A172 (cell line): ENCODE data around the gene SF3A2. TPM values are rescaled to one million over a fixed set of nuclear protein-coding genes. Genes with fewer than 3 reads are reported as not detected.

Source experiments
- DNase-seq: peaks from one replicate; pipeline ENCODE4 v3.0.0-alpha.2; 2015; ENCODE audit warnings: low spot score
- total RNA-seq: library from RNA; depleted of rRNA; stranded (reverse); fragments of >200 nt; shearing (Covaris generic); gene quantifications from 2 replicates; pipeline ENCODE4 v1.2.3, GENCODE V29; 2014

SF3A2 gene
- total RNA-seq, 1 experiment from 2014 or later, result 42.9 TPM

DNA sequence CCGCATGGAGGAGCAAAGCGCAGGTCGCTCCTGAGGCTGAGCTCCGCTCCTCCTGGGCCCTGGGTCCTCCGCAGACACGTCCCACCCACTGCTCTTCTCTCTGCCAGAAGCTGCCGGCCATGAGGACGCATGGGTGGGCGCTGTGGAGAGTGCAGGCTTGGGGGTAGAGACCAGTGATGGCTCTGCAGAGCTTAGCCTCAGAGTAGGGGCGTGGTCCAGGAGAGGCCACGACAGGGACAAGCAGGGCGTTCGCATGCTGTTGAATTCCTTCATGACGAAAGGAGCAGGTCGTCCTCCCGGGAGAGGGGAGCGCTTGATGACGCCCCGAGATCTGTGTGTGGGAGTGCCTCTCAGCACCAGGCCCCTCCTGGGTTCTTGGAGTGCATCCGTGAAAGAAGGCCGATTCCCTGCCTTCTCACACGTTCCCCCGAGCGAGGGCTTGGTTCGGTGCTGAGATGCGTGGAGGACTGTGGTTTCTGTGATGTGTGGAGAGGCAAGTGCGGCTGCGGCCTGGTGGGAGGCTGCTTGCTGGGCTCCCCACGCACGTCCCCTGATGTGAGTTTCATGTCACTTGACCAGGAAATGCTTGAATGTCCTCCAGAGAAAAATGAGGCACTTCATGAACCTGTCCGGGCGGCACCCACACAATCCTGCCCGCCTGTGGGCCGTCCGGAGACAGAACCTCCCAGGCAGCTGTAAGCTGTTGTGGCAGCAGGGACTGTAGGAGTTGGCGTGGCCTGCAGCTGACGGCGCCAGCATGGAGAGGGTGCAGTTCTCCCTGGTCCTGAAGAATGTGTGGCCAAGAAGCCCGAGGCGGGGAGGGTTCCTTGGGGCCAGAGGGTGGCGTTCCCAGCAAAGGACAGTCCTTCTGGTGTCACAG, 4.5 kb downstream of the SF3A2 start:
- DNase-seq, result no peak

DNA sequence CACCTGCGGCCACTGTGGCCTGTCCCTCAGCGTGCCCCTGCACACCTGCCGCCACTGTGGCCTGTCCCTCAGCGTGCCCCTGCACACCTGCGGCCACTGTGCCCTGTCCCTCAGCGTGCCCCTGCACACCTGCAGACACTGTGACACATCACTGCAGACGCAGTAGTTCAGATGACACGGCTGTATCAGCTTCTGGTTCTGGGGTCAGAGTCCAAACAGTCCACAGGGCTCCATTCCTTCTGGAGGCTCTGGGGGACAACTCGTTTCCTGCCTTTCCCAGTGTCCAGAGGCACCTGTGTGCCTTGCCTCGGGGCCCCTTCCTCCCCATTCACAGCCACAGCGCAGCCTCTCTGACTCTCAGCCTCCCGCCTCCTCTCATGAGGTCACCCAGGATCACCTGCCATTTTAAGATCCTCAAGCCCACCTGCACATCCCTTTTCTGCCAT, 5.5 kb downstream of the SF3A2 start:
- DNase-seq, result no peak

DNA sequence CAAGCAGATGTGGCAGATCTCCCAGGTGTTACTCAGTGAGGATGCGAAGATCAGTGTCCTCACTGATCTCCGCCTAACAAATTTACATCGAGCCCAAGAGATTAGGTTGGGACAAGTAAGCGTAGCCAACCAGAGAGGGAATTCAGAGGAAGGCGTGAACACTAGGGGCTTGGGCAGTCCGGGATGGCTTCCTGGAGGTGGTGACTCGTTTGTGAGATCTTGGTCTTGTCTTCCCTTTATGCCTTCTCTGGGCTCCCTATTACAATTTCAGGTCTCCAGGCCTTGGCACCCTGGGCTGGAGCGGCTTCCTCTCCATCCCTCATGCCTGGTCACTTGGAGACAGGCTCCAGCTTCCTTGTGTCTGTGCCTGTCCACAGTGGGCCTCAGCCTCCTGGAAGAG, 6.2 kb downstream of the SF3A2 start:
- no peak for DNase-seq

DNA sequence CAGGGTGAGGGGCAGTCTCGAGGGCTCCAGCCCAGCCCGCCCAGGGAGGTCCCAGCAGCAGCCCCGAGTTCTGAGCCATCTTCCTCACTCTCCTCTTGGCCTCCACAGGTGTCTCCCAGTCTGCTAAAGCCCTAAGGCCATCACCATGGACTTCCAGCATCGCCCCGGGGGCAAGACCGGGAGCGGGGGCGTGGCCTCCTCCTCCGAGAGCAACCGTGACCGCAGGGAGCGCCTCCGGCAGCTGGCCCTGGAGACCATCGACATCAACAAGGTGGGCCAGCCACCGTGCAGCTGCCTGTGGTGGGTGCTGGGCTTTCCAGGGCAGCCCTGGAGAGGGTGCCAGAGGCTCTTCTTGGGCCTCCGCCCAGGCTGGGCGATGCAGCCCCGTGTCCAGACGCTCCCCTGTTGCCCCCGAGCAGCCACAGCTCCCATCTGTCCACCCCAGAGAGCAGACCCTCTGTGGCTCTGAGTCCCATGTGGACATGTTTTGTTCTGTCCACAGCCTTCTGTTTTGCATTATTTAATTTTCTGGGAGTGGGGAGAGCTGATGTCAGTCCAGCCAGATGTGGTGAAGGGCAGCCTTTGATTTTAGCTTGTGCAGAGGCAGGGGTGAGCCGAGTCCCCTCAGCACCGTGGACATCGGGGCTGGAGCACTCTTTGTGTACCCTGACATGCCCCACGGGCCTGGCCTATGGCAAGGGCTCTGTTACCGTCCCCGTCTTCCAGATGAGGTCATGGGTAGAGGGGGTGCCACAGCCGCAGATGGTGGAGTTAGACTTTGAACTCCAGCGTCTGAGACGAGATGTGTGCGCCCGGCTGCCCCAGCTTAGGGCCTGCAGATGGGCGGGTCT, 6.9 kb downstream of the SF3A2 start:
- DNase-seq, result no peak

DNA sequence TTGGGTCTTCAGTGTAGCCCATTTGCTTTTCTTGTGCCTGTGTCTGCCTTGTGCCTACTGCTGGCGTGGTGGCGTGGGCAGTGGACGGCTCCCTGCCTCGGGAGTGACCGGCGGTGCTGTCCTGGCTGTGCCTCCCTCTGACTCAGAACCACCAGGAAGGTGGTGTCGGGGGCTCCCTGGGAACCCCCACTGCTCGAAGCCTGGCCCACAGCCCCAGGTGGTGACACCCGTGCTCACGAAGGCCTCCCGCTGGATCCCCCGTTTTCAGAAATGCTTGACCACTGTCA, 7.4 kb downstream of the SF3A2 start:
- no peak for DNase-seq

DNA sequence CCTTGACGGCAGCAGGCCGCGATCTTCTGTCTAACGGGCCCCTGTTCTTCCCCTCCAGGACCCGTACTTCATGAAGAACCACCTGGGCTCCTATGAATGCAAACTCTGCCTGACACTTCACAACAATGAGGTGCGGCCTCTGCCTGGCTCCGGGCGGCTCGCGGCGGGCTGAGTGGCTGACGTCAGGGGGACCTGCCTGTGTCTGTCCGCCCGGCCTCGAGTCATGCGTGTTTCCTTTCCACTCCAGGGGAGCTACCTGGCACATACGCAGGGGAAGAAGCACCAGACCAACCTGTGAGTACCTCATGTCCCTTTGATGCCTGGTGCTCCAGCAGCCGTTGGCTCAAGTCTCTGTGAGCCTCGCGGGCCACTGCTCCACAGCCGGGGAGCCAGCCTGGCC, 7.9 kb downstream of the SF3A2 start:
- DNase-seq, result no peak

DNA sequence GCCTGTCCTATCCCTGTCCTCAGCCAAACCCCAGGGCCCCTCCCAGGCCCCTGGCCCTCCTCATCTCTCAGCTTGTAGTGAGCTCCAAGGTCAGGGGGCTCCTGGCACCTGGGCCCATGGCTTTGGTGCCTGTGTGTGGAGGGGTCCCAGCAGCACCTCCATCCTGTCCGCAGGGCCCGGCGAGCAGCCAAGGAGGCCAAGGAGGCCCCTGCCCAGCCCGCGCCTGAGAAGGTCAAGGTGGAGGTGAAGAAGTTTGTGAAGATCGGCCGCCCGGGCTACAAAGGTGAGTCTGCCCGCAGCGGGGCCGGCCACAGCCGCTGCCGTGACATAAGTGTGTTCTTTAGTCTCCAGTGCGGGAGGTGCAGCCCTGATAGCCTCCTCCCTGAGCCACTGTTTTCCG, 8.6 kb downstream of the SF3A2 start:
- no peak for DNase-seq

DNA sequence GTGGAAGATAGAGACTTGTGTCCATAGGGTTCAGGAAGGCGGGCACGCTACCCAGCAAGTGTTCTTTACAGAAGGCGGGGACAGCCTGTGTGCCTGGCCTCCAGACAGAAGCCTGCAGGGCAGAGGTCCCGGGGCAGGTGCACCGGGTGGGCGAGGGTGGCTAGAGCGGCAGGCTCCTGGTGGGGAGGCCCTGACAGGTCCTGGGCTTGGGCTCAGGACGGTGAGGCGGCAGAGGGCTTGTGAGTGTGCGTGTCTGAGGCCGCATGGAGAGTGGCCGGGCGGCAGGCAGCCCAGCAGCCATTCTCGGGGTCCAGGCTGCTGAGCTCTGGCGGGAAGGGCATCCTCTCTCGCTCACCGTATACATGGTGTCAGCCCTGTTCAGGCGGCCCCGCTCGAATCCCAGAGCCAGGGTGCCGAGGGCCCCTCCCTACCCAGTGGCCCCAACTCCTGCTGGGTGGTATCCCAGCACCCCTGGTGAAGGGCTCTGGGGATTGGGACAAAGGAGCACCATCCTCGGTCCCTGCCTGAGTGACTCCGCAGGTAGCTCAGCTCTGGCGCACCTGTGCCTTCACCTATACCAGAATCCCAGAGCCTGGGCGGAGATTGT, 9.5 kb downstream of the SF3A2 start:
- DNase-seq, result no peak

DNA sequence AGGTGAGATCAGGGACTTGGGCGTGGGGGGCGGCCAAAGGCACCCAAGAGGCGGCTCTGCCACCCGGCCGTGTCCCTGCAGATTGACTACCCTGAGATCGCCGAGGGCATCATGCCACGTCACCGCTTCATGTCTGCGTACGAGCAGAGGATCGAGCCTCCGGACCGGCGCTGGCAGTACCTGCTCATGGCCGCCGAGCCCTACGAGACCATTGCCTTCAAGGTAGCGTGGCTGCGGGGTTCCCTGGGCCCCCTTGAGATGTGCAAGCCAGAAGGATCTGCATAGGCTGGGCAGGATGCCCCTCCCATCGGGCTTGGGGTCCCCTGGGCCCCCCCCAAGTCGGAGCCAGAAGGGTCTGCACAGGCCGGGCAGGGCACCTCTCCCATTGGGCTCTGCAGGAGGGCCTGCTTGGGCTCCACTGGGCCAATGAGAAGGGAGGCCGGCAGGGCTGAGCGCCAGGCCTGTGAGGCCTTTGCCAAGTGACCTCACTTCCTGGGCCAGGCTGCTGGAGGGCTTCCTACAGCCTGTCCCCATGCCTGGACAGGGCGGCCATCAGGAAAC, 10.3 kb downstream of the SF3A2 start:
- DNase-seq, result peak; percentile 78

DNA sequence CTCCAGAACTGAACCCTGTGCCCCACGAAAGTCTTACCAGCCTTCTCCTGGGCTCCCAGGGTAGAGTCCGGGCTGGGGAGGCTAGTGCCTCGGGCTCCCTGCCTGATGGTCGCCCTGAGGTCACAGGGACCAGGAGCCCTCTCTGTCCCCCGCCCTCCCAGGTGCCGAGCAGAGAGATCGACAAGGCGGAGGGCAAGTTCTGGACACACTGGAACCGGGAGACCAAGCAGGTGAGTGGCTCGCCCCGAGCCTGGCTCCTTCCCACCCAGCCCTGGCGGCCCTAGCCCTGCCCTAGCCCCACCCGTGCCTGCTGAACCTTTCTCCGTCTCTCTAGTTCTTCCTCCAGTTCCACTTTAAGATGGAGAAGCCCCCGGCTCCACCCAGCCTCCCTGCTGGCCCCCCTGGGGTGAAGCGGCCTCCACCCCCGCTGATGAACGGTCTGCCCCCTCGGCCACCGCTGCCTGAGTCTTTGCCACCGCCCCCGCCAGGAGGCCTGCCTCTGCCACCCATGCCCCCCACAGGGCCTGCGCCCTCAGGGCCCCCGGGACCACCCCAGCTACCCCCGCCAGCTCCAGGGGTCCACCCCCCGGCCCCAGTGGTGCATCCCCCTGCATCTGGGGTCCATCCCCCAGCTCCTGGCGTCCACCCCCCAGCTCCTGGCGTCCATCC, 10.9 kb downstream of the SF3A2 start:
- no peak for DNase-seq

DNA sequence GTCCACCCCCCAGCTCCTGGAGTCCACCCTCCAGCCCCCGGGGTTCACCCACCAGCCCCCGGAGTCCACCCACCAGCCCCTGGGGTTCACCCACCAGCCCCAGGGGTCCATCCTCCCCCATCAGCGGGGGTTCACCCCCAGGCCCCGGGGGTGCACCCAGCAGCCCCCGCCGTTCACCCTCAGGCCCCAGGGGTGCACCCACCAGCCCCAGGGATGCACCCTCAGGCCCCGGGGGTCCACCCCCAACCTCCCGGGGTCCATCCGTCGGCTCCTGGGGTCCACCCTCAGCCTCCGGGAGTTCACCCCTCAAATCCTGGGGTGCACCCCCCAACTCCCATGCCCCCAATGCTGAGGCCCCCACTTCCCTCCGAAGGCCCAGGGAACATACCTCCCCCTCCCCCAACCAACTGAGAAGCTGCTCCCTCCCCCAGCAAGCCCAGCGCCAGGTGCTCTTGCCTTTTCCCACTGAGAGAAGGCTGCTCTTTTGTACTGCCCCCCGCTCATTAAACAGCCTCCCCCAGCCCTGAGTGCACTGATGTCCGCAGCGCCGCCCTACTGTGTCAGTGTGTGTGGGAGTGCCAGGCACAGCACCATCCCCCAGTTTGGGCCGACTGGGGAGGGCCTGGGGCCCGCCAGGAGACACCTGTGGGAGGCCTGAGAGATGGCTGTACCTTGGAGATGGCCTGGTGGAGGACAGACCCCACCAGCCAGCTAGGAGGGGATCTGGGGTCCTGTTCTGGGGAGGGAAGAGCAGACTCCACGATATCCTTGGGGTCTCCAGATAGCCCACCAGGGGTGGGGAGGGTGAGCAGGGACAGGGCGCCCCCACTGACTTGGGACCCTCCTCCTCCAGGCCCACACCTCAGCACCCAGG, 11.7 kb downstream of the SF3A2 start:
- DNase-seq, result no peak

DNA sequence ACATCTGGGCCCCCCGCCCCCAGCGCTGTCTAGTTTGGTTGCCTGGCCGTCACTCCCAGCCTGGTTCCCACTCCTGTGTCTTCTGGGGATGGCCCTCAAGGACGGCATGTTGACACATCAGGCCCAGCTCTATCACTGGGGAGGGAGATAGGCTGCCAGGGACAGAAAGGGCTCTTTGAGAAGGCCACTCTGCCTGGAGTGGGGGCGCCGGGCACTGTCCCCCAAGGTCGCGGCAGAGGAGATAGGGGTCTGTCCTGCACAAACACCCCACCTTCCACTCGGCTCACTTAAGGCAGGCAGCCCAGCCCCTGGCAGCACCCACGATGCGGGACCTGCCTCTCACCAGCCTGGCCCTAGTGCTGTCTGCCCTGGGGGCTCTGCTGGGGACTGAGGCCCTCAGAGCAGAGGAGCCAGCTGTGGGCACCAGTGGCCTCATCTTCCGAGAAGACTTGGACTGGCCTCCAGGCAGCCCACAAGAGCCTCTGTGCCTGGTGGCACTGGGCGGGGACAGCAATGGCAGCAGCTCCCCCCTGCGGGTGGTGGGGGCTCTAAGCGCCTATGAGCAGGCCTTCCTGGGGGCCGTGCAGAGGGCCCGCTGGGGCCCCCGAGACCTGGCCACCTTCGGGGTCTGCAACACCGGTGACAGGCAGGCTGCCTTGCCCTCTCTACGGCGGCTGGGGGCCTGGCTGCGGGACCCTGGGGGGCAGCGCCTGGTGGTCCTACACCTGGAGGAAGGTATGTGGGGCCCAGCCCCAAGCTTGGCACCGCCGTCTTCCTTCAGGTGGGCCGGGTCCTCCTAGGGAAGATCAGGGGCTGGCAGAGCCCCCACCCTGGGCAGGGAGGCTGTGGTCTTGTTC, 12.6 kb downstream of the SF3A2 start, which contains the start of gene AMH:
Gene AMH, plus strand, starts transcription at position 314 of the 857 bp plus-strand sequence. Its CDS starts 10 bp downstream, at position 324.
- DNase-seq, result no peak

DNA sequence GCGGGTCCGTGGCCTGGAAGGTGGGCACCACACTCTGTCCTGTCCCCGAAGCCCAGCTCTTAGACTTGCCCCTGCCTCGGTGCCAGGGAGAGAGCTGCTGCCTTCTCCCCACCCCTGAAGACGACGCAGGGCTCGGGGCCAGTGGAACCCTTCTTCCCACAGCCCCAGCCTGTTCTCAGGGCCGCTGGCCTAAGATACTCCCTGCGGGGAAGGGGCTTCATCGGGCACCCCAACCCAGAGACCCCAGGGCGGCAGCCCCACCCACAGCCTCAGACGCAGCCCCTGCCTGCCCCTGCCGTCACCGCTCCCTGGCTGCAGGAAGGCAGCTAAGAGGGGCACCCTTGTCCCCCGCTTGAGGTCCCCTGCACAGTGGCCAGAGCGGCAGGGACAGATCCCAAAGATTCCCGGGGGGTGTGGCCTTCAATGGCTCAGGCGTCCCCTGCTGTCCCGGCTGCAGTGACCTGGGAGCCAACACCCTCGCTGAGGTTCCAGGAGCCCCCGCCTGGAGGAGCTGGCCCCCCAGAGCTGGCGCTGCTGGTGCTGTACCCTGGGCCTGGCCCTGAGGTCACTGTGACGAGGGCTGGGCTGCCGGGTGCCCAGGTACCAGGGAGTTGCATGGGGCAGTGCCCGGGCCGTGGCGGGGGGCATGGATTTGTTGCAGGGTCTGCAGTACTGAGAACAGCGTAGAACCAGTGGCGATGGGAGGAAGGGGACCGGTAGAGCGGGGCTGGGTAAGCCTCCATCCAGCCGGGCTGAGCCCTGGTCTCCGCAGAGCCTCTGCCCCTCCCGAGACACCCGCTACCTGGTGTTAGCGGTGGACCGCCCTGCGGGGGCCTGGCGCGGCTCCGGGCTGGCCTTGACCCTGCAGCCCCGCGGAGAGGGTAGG, 13.5 kb downstream of the SF3A2 start:
- no peak for DNase-seq

DNA sequence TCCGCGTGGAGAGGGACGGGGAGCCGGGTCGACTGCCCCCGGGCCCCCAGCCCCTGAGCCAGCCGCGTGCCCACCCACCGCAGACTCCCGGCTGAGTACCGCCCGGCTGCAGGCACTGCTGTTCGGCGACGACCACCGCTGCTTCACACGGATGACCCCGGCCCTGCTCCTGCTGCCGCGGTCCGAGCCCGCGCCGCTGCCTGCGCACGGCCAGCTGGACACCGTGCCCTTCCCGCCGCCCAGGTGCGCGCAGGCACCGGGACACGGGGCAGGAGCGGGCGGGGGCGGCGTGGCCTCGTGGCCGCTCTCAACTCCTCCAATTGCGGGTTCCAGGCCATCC, 14.1 kb downstream of the SF3A2 start:
- DNase-seq, result no peak

DNA sequence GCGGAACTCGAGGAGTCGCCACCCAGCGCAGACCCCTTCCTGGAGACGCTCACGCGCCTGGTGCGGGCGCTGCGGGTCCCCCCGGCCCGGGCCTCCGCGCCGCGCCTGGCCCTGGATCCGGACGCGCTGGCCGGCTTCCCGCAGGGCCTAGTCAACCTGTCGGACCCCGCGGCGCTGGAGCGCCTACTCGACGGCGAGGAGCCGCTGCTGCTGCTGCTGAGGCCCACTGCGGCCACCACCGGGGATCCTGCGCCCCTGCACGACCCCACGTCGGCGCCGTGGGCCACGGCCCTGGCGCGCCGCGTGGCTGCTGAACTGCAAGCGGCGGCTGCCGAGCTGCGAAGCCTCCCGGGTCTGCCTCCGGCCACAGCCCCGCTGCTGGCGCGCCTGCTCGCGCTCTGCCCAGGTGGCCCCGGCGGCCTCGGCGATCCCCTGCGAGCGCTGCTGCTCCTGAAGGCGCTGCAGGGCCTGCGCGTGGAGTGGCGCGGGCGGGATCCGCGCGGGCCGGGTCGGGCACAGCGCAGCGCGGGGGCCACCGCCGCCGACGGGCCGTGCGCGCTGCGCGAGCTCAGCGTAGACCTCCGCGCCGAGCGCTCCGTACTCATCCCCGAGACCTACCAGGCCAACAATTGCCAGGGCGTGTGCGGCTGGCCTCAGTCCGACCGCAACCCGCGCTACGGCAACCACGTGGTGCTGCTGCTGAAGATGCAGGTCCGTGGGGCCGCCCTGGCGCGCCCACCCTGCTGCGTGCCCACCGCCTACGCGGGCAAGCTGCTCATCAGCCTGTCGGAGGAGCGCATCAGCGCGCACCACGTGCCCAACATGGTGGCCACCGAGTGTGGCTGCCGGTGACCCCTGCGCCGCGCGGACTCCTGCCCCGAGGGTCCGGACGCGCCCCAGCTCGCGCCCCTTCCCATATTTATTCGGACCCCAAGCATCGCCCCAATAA, 14.8 kb downstream of the SF3A2 start:
- DNase-seq, result no peak

DNA sequence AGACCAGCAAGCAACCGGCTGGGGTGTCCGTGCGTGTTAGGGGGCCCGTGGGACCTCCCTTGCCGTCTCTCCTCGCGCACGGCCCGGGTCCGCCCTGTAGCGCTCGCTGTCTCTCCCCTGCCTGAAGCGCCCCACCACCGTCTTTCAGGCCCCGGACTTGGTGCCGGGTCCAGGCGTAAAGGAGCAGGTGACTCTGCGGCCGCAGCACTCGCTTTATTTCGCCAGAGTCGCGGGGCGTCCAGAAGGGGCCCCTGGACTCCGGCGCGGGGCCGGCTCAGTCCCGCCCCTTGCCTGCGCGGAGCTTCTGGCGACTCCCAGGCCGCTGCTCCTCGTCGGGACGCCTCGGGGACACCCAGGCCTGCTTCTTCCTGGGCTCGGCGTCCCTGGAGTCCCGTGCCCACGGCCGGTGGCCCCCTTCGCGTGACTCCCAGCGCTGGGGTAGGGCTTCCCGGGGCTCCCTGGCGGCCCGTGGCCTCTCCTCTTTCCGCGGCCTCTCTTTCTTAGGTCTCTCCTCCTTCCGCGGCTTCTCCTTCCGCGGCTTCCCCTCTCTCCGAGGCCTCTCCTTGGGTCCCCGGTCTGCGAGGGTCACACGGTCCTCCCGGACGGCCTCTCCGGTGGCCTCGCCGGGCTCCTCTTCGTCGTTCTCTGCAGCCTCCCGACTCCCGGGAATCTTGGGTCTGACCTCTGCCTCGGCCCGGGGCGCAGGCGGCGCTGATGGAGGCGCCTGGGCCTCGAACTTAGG, 15.6 kb downstream of the SF3A2 start:
- DNase-seq, result no peak

DNA sequence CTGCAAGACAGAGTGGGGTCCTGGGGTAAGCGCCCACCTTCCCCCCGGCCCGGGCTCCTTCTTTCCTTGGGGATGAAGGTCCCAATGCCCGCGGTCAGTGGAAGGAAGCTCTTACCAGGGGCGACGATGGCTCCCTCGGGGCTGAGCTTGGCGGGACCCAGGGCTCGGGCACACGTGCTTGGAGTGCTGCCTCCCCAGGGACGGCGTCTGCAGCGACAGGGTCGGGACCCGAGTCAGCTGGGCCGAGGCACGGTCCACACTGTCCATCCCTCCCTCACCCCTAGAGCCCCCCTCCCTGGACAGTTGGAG, 16.1 kb downstream of the SF3A2 start:
- no peak for DNase-seq
